SK-N-SH treated with all-trans-retinoic acid at 6 μM for 48 hours (cell line): Measurements from ENCODE around the gene ACTG2.

Source experiments
- ATAC-seq: fragments of 200-7000 bp; cut with Tn5 transposase; 3 replicates; pipeline ENCODE4 v1.9.1; 2020; ENCODE audit warnings: mild to moderate bottlenecking, moderate library complexity
- ARNTL ChIP-seq: fragments of 450-650 bp; formaldehyde crosslinking; IDR thresholded peaks from 2 replicates; pipeline ENCODE4 v1.5.0; 2020; ENCODE audit warnings: low read depth, mild to moderate bottlenecking, moderate library complexity, borderline replicate concordance
- BACH2 ChIP-seq: fragments of 250-450 bp; sonication (Bioruptor Pico); IDR thresholded peaks from 2 replicates; pipeline ENCODE4 v1.9.0; 2021; ENCODE audit warnings: mild to moderate bottlenecking, borderline replicate concordance
- CSDC2 ChIP-seq: fragments of 250-450 bp; sonication (Bioruptor Pico); IDR thresholded peaks from 2 replicates; pipeline ENCODE4 v1.5.0; 2020; ENCODE audit warnings: mild to moderate bottlenecking, moderate library complexity
- ESRRG ChIP-seq: fragments of 250-450 bp; sonication (Bioruptor Pico); IDR thresholded peaks from 2 replicates; pipeline ENCODE4 v1.6.1; 2021; ENCODE audit warnings: mild to moderate bottlenecking
- GLIS3 ChIP-seq: fragments of 250-450 bp; sonication (Bioruptor Pico); IDR thresholded peaks from 2 replicates; pipeline ENCODE4 v1.5.0; 2020; ENCODE audit warnings: mild to moderate bottlenecking, moderate library complexity
- OSR1 ChIP-seq: fragments of 250-450 bp; sonication (Bioruptor Pico); IDR thresholded peaks from 2 replicates; pipeline ENCODE4 v1.8.0; 2022; ENCODE audit warnings: moderate library complexity, mild to moderate bottlenecking, inconsistent platforms
- PATZ1 ChIP-seq: fragments of 250-450 bp; sonication (Bioruptor Pico); IDR thresholded peaks from 2 replicates; pipeline ENCODE4 v1.8.0; 2020; ENCODE audit warnings: mild to moderate bottlenecking, moderate library complexity, borderline replicate concordance
- PPARA ChIP-seq: fragments of 250-450 bp; sonication (Bioruptor Pico); IDR thresholded peaks from 2 replicates; pipeline ENCODE4 v1.5.0; 2020; ENCODE audit warnings: mild to moderate bottlenecking, borderline replicate concordance
- RARB ChIP-seq: fragments of 250-450 bp; sonication (Bioruptor Pico); IDR thresholded peaks from 2 replicates; pipeline ENCODE4 v1.8.0; 2021; ENCODE audit warnings: mild to moderate bottlenecking, moderate library complexity
- SNAI2 ChIP-seq: fragments of 250-450 bp; sonication (Bioruptor Pico); IDR thresholded peaks from 2 replicates; pipeline ENCODE4 v1.5.0; 2020; ENCODE audit warnings: mild to moderate bottlenecking, moderate library complexity
- TOX ChIP-seq: fragments of 250-450 bp; sonication (Bioruptor Pico); IDR thresholded peaks from 2 replicates; pipeline ENCODE4 v1.8.0; 2021; ENCODE audit warnings: mild to moderate bottlenecking, moderate library complexity, borderline replicate concordance
- ZC3H10 ChIP-seq: fragments of 250-450 bp; sonication (Bioruptor Pico); IDR thresholded peaks from 2 replicates; pipeline ENCODE4 v1.5.1; 2021; ENCODE audit warnings: mild to moderate bottlenecking, moderate library complexity
- ZFP3 ChIP-seq: fragments of 250-450 bp; sonication (Bioruptor Pico); IDR thresholded peaks from 2 replicates; pipeline ENCODE4 v1.5.0; 2020; ENCODE audit warnings: mild to moderate bottlenecking, moderate library complexity
- ZFP30 ChIP-seq: fragments of 450-650 bp; formaldehyde crosslinking; IDR thresholded peaks from 2 replicates; pipeline ENCODE4 v1.5.0; 2022; ENCODE audit warnings: mild to moderate bottlenecking, moderate library complexity
- ZNF565 ChIP-seq: fragments of 450-650 bp; formaldehyde crosslinking; conservative IDR thresholded peaks from 2 replicates; pipeline ENCODE4 v1.5.0; 2020; ENCODE audit warnings: low read depth, mild to moderate bottlenecking, moderate library complexity
- ZNF8 ChIP-seq: fragments of 450-650 bp; formaldehyde crosslinking; IDR thresholded peaks from 2 replicates; pipeline ENCODE4 v1.5.0; 2020; ENCODE audit warnings: mild to moderate bottlenecking, moderate library complexity
- TF ChIP-seq, protein P1 (sequence below): fragments of 250-450 bp; sonication (Bioruptor Pico); IDR thresholded peaks from 2 replicates; pipeline ENCODE4 v1.5.1; 2021; ENCODE audit warnings: mild to moderate bottlenecking, moderate library complexity
- TF ChIP-seq, protein P2 (sequence below): fragments of 250-450 bp; sonication (Bioruptor Pico); IDR thresholded peaks from 2 replicates; pipeline ENCODE4 v1.5.0; 2020; ENCODE audit warnings: mild to moderate bottlenecking, moderate library complexity
- TF ChIP-seq, protein P3 (sequence below): fragments of 250-450 bp; sonication (Bioruptor Pico); IDR thresholded peaks from 2 replicates; pipeline ENCODE4 v1.5.1; 2020; ENCODE audit warnings: low read depth, mild to moderate bottlenecking, moderate library complexity

Gene ACTG2

GRCh38 chr2:73944714-73945113 lies 51.9 kb downstream of the ACTG2 start:
- TF ChIP-seq ZNF565 (CRISPR knock-in tag) = no peak
- TF ChIP-seq ZC3H10 (CRISPR knock-in tag) = no peak
- TF ChIP-seq PATZ1 (CRISPR knock-in tag) = no peak
- no peak for TF ChIP-seq BACH2 (CRISPR knock-in tag)
- TF ChIP-seq, protein P1, sequence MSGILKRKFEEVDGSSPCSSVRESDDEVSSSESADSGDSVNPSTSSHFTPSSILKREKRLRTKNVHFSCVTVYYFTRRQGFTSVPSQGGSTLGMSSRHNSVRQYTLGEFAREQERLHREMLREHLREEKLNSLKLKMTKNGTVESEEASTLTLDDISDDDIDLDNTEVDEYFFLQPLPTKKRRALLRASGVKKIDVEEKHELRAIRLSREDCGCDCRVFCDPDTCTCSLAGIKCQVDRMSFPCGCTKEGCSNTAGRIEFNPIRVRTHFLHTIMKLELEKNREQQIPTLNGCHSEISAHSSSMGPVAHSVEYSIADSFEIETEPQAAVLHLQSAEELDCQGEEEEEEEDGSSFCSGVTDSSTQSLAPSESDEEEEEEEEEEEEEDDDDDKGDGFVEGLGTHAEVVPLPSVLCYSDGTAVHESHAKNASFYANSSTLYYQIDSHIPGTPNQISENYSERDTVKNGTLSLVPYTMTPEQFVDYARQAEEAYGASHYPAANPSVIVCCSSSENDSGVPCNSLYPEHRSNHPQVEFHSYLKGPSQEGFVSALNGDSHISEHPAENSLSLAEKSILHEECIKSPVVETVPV (CRISPR knock-in tag) = no peak
- no peak for TF ChIP-seq PPARA
- TF ChIP-seq OSR1 (CRISPR knock-in tag) = no peak
- no peak for TF ChIP-seq ZNF8 (CRISPR knock-in tag)
- no peak for TF ChIP-seq TOX (CRISPR knock-in tag)
- no peak for TF ChIP-seq CSDC2
- TF ChIP-seq, protein P2, sequence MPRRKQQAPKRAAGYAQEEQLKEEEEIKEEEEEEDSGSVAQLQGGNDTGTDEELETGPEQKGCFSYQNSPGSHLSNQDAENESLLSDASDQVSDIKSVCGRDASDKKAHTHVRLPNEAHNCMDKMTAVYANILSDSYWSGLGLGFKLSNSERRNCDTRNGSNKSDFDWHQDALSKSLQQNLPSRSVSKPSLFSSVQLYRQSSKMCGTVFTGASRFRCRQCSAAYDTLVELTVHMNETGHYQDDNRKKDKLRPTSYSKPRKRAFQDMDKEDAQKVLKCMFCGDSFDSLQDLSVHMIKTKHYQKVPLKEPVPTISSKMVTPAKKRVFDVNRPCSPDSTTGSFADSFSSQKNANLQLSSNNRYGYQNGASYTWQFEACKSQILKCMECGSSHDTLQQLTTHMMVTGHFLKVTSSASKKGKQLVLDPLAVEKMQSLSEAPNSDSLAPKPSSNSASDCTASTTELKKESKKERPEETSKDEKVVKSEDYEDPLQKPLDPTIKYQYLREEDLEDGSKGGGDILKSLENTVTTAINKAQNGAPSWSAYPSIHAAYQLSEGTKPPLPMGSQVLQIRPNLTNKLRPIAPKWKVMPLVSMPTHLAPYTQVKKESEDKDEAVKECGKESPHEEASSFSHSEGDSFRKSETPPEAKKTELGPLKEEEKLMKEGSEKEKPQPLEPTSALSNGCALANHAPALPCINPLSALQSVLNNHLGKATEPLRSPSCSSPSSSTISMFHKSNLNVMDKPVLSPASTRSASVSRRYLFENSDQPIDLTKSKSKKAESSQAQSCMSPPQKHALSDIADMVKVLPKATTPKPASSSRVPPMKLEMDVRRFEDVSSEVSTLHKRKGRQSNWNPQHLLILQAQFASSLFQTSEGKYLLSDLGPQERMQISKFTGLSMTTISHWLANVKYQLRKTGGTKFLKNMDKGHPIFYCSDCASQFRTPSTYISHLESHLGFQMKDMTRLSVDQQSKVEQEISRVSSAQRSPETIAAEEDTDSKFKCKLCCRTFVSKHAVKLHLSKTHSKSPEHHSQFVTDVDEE (CRISPR knock-in tag) = no peak
- no peak for TF ChIP-seq ZFP30 (CRISPR knock-in tag)
- no peak for TF ChIP-seq RARB (CRISPR knock-in tag)
- no peak for TF ChIP-seq ESRRG (CRISPR knock-in tag)
- TF ChIP-seq ZFP3 (CRISPR knock-in tag) = no peak
- TF ChIP-seq GLIS3 (CRISPR knock-in tag) = no peak
- TF ChIP-seq, protein P3, sequence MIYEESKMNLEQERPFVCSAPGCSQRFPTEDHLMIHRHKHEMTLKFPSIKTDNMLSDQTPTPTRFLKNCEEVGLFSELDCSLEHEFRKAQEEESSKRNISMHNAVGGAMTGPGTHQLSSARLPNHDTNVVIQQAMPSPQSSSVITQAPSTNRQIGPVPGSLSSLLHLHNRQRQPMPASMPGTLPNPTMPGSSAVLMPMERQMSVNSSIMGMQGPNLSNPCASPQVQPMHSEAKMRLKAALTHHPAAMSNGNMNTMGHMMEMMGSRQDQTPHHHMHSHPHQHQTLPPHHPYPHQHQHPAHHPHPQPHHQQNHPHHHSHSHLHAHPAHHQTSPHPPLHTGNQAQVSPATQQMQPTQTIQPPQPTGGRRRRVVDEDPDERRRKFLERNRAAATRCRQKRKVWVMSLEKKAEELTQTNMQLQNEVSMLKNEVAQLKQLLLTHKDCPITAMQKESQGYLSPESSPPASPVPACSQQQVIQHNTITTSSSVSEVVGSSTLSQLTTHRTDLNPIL = no peak
- TF ChIP-seq ARNTL (CRISPR knock-in tag) = no peak
- TF ChIP-seq, all 23 proteins: peak for 0
- no peak for ATAC-seq

- ATAC-seq = no peak
- no peak for TF ChIP-seq GLIS3 (CRISPR knock-in tag)
- no peak for TF ChIP-seq ESRRG (CRISPR knock-in tag)
- TF ChIP-seq BACH2 (CRISPR knock-in tag) = no peak
- TF ChIP-seq, all 23 proteins: peak for 0
Observed at GRCh38 chr2:73946215-73946614, 53.4 kb downstream of the ACTG2 start.

DNA sequence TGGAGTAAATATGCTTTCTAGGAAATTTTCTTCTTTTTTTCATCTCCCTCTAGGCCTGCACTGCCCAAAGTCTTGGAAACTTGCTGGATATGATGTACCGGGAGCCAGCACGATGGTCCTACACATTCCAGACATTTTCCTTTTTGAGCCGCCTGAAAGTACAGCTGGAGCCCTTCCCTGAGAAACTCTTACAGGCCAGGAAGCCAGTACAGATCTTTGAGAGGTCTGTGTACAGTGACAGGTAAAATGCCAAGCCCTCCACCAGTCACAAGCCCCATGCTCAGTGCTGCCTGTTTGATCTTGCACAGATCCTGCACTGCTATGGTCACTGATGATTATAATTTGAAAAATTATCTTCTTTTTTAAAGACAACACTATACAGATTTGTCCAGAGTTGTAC lies 53.9 kb downstream of the ACTG2 start:
- ATAC-seq = no peak
- no peak for TF ChIP-seq BACH2 (CRISPR knock-in tag)
- no peak for TF ChIP-seq TOX (CRISPR knock-in tag)
- no peak for TF ChIP-seq ZFP3 (CRISPR knock-in tag)
- no peak for TF ChIP-seq SNAI2 (CRISPR knock-in tag)
- TF ChIP-seq ESRRG (CRISPR knock-in tag) = no peak
- TF ChIP-seq, protein P2 (CRISPR knock-in tag) = no peak
- TF ChIP-seq PPARA = no peak
- TF ChIP-seq ZNF565 (CRISPR knock-in tag) = no peak
- TF ChIP-seq ZC3H10 (CRISPR knock-in tag) = no peak
- no peak for TF ChIP-seq CSDC2
